Measurements from ENCODE around the gene REST. TPM values are rescaled to one million over a fixed set of nuclear protein-coding genes. Genes with fewer than 3 reads are reported as not detected.

The REST gene
- total and polyA plus RNA-seq, 2 experiments from 2014 or later = 36.7 to 54.6 TPM

GRCh38 chr4:56940971-56941370 lies 33.3 kb downstream of the REST start:
- Histone ChIP-seq H3K4me3 (no peak overlapping the region), H3K4me2 (ENCODE audit: unreplicated experiment) (no peak overlapping the region), H3K9me3 (ENCODE audit: low read depth) (no peaks in the 10 kb centered on the region), H4K20me1 (ENCODE audit: insufficient read depth) (no peaks in the 10 kb centered on the region; the same call in 1 of the 2 replicates), H3K79me2 (ENCODE audit: insufficient read depth) (no peaks in the 10 kb centered on the region), H2AFZ (no peak overlapping the region), H3K4me1 (ENCODE audit: insufficient read depth) (peaks cover 12% of the 10 kb centered on the region), H3F3A (ENCODE audit: insufficient read depth) (no peaks in the 10 kb centered on the region; the same call in 1 of the 2 replicates), H3K36me3 (ENCODE audit: low read depth) (peaks cover 4% of the 10 kb centered on the region; the same call in 1 of the 2 replicates), H3K9me2 (ENCODE audit: insufficient read depth) (no peaks in the 10 kb centered on the region), H3K27ac (no peak overlapping the region), H3K9ac (no peak overlapping the region), H3K27me3 (replicated peaks; ENCODE audit: insufficient read depth) (no peaks in the 10 kb centered on the region)
- no peak for DNase-seq
- in situ Hi-C loops (cut with MboI) = no loop called here
- TF ChIP-seq EZH2 (IDR thresholded peaks at IDR 0.05; ENCODE audit: insufficient read depth, poor library complexity, severe bottlenecking) = no peak
- no peak for TF ChIP-seq EZH2phosphoT487 (IDR thresholded peaks at IDR 0.05; ENCODE audit: insufficient read depth, low read depth)

GRCh38 chr4:56941403-56941802 lies 33.7 kb downstream of the REST start:
- in situ Hi-C loops (cut with MboI) = no loop called here
- H3F3A ChIP-seq (ENCODE audit: insufficient read depth) = no peaks in the 10 kb centered on the region; the same call in 1 of the 2 replicates

GRCh38 chr4:56953680-56954520 lies 46.2 kb downstream of the REST start:
- Histone ChIP-seq H3K9me2 (ENCODE audit: insufficient read depth) (no peaks in the 10 kb centered on the region), H3K4me1 (ENCODE audit: insufficient read depth) (peaks cover 5% of the 10 kb centered on the region), H3K36me3 (ENCODE audit: low read depth) (no peaks in the 10 kb centered on the region), H3K4me2 (ENCODE audit: unreplicated experiment) (no peak overlapping the region), H3F3A (ENCODE audit: insufficient read depth) (peaks cover 14% of the 10 kb centered on the region), H4K20me1 (ENCODE audit: insufficient read depth) (no peaks in the 10 kb centered on the region), H2AFZ (no peak overlapping the region), H3K9me3 (ENCODE audit: low read depth) (no peaks in the 10 kb centered on the region), H3K79me2 (ENCODE audit: insufficient read depth) (no peaks in the 10 kb centered on the region), H3K4me3 (no peak overlapping the region), H3K27me3 (replicated peaks; ENCODE audit: insufficient read depth) (no peaks in the 10 kb centered on the region), H3K9ac (no peak overlapping the region), H3K27ac (no peak overlapping the region)
- in situ Hi-C loops (cut with MboI) = no loop called here
- no peak for TF ChIP-seq EZH2 (IDR thresholded peaks at IDR 0.05; ENCODE audit: insufficient read depth, poor library complexity, severe bottlenecking)
- no peak for TF ChIP-seq EZH2phosphoT487 (IDR thresholded peaks at IDR 0.05; ENCODE audit: insufficient read depth, low read depth)
- no peak for DNase-seq
- 84 to 86% methylated on average over 9 of the region's 9 CpGs for WGBS, 2 experiments (ENCODE audit: low coverage in 1 of 2, low lambda C conversion rate in 2 of 2, missing lambda C conversion rate in 2 of 2)

More at GRCh38 chr4:56941403-56941802, 33.7 kb downstream of the REST start:
- H3K27me3 ChIP-seq (replicated peaks; ENCODE audit: insufficient read depth) = no peaks in the 10 kb centered on the region
- TF ChIP-seq EZH2phosphoT487 (IDR thresholded peaks at IDR 0.05; ENCODE audit: insufficient read depth, low read depth) (no peak), EZH2 (IDR thresholded peaks at IDR 0.05; ENCODE audit: insufficient read depth, poor library complexity, severe bottlenecking) (no peak)
- H3K4me2 ChIP-seq (ENCODE audit: unreplicated experiment) = no peak overlapping the region
- peaks cover 12% of the 10 kb centered on the region for H3K4me1 ChIP-seq (ENCODE audit: insufficient read depth)
- no peak overlapping the region for H3K4me3 ChIP-seq
- no peak overlapping the region for H3K27ac ChIP-seq
- H2AFZ ChIP-seq = no peak overlapping the region
- peaks cover 4% of the 10 kb centered on the region; the same call in 1 of the 2 replicates for H3K36me3 ChIP-seq (ENCODE audit: low read depth)
- no peaks in the 10 kb centered on the region for H3K9me2 ChIP-seq (ENCODE audit: insufficient read depth)
- H3K9me3 ChIP-seq (ENCODE audit: low read depth) = no peaks in the 10 kb centered on the region
- DNase-seq = no peak
- H4K20me1 ChIP-seq (ENCODE audit: insufficient read depth) = no peaks in the 10 kb centered on the region; the same call in 1 of the 2 replicates
- WGBS, 2 experiments (ENCODE audit: low coverage in 1 of 2, low lambda C conversion rate in 2 of 2, missing lambda C conversion rate in 2 of 2) = 83 to 84% methylated on average over 3 of the region's 3 CpGs
- H3K79me2 ChIP-seq (ENCODE audit: insufficient read depth) = no peaks in the 10 kb centered on the region
- no peak overlapping the region for H3K9ac ChIP-seq

GRCh38 chr4:56958111-56958517 lies 50.4 kb downstream of the REST start:
- Histone ChIP-seq H3K4me1 (ENCODE audit: insufficient read depth) (peaks cover 13% of the 10 kb centered on the region), H3K9me3 (ENCODE audit: low read depth) (no peaks in the 10 kb centered on the region), H3K36me3 (ENCODE audit: low read depth) (peaks cover under 1% of the 10 kb centered on the region; the same call in 1 of the 2 replicates), H2AFZ (peak overlapping the region; percentile 55), H3K9me2 (ENCODE audit: insufficient read depth) (no peaks in the 10 kb centered on the region), H3K79me2 (ENCODE audit: insufficient read depth) (no peaks in the 10 kb centered on the region), H3K27ac (peak overlapping the region; percentile 94), H3F3A (ENCODE audit: insufficient read depth) (peaks cover 25% of the 10 kb centered on the region), H3K4me2 (ENCODE audit: unreplicated experiment) (peak overlapping the region; percentile 81), H3K4me3 (peak overlapping the region; percentile 60), H4K20me1 (ENCODE audit: insufficient read depth) (no peaks in the 10 kb centered on the region), H3K27me3 (replicated peaks; ENCODE audit: insufficient read depth) (no peaks in the 10 kb centered on the region), H3K9ac (peak overlapping the region; percentile 76)
- peak; percentile 99 for DNase-seq
- WGBS, 2 experiments (ENCODE audit: low coverage in 1 of 2, low lambda C conversion rate in 2 of 2, missing lambda C conversion rate in 2 of 2) = 1% methylated on average over 7 of the region's 7 CpGs
- in situ Hi-C loops (cut with MboI) = no loop called here
- TF ChIP-seq EZH2phosphoT487 (IDR thresholded peaks at IDR 0.05; ENCODE audit: insufficient read depth, low read depth) (no peak), EZH2 (IDR thresholded peaks at IDR 0.05; ENCODE audit: insufficient read depth, poor library complexity, severe bottlenecking) (no peak)
